A673 (cell line): ENCODE data around the gene HERC2.
"Not testable (repeated sequence)": the region's sequence is repeated elsewhere in the genome, so short reads cannot be mapped to it uniquely, and the experiment has no call there.

Experiments
- EZH2 ChIP-seq: fragments of 200-600 bp; sonication (generic); IDR thresholded peaks from 2 replicates; pipeline ENCODE4 v1.6.1; 2017; ENCODE audit warnings: borderline replicate concordance, low read depth, mild to moderate bottlenecking, mixed read lengths, antibody characterized with exemption, low read length; ENCODE audit not compliant: poor library complexity, severe bottlenecking
- TF ChIP-seq, protein P1 (sequence below): fragments of 300-800, 200-600 bp; sonication (generic); conservative IDR thresholded peaks from 2 replicates; pipeline ENCODE4 v1.5.1; 2017; ENCODE audit warnings: low read depth, mild to moderate bottlenecking, antibody characterized with exemption, low read length, moderate library complexity, mixed read lengths

DNA sequence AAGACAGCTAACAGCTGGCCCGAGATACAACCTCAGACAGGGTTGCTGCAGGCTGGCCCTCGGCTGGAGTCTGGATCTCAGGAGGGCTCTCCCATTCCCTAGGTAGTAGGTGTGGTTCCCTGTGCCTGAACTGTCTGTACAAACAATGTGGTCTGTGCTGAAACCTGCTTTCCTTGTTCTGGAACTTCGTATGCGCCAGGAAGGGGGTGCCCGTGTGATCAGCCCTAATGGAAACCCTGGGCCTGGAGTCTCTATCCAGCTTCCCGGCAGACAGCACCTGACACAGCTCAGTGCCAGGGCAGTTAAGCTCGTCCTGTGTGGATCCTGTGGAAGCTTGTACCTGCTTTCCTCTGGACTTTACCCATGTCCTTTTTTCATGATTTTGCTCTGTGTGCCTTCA lies 99.4 kb downstream of the HERC2 start:
- TF ChIP-seq, protein P1, sequence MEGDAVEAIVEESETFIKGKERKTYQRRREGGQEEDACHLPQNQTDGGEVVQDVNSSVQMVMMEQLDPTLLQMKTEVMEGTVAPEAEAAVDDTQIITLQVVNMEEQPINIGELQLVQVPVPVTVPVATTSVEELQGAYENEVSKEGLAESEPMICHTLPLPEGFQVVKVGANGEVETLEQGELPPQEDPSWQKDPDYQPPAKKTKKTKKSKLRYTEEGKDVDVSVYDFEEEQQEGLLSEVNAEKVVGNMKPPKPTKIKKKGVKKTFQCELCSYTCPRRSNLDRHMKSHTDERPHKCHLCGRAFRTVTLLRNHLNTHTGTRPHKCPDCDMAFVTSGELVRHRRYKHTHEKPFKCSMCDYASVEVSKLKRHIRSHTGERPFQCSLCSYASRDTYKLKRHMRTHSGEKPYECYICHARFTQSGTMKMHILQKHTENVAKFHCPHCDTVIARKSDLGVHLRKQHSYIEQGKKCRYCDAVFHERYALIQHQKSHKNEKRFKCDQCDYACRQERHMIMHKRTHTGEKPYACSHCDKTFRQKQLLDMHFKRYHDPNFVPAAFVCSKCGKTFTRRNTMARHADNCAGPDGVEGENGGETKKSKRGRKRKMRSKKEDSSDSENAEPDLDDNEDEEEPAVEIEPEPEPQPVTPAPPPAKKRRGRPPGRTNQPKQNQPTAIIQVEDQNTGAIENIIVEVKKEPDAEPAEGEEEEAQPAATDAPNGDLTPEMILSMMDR = not testable (repeated sequence)
- TF ChIP-seq EZH2 = not testable (repeated sequence)
